K562 (cell line): ENCODE results near the gene KCNMB2. TPM values are rescaled to one million over a fixed set of nuclear protein-coding genes. Genes with fewer than 3 reads are reported as not detected.

ENCODE experiments used
- ATAC-seq: fragments of 200-7000 bp; cut with Tn5 transposase; 3 replicates; pipeline ENCODE4 v1.9.1; 2020; ENCODE audit warnings: moderate library complexity
- BruUV-seq: library from RNA; stranded (reverse); fragments of 400-500 nt; replicated peaks from 2 replicates; lab custom pipeline; 2021; lab: Mats Ljungman, UMichigan
- CTCF ChIA-PET: fragments of 300-600 bp; formaldehyde crosslinking; extraction: SDS; loops from one replicate; lab custom pipeline; 2021; ENCODE audit warnings: low intra/inter-chr PET ratio; lab: Yijun Ruan, JAX
- POLR2A ChIA-PET: fragments of 300-600, 350-650 bp; sonication (Branson Sonifier 250); formaldehyde crosslinking; extraction: SDS; loops from one replicate; lab custom pipeline; 2021; ENCODE audit warnings: antibody characterized with exemption, inconsistent platforms; lab: Yijun Ruan, JAX
- DNase-seq, 4 experiments: peaks; one replicate each; pipeline versions ENCODE4 v3.0.0 to v3.0.0-alpha.2; 2011 to 2018; ENCODE audit warnings: low spot score in 3 of 4, mixed read lengths in 3 of 4; ENCODE audit errors: extremely low read depth in 1 of 4
- FAIRE-seq: peaks from 2 replicates; lab custom pipeline; 2011; peaks lifted over from hg19 to GRCh38; lab: Jason Lieb, UNC
- H2AFZ ChIP-seq: 2 replicates; pipeline ENCODE4 v1.6.0; 2011; ENCODE audit warnings: low read depth, low read length, control low read depth, inconsistent platforms
- H3K27ac ChIP-seq: fragments of 200-600 bp; 3 replicates; pipeline ENCODE4 v1.8.0; 2011; ENCODE audit warnings: low read depth, mild to moderate bottlenecking, control low read depth, inconsistent platforms, low read length, moderate library complexity, mixed read lengths; ENCODE audit errors: extremely low read depth
- H3K27me3 ChIP-seq, 2 experiments: fragments of 300-600 bp in 1 of 2; 2 replicates in 1 of 2; 3 replicates in 1 of 2; pipeline versions ENCODE4 v1.6.0 to v1.8.0; 2011; ENCODE audit warnings: inconsistent platforms in 2 of 2, low read length in 2 of 2, mild to moderate bottlenecking in 1 of 2, mixed read lengths in 1 of 2, moderate library complexity in 1 of 2; ENCODE audit not compliant: control insufficient read depth in 2 of 2, insufficient read depth in 2 of 2
- H3K36me3 ChIP-seq: fragments of 300-600 bp; 3 replicates; pipeline ENCODE4 v1.8.0; 2011; ENCODE audit warnings: mild to moderate bottlenecking, low read length, inconsistent platforms; ENCODE audit not compliant: control insufficient read depth, insufficient read depth
- H3K4me1 ChIP-seq, 2 experiments: fragments of 200-600 bp in 1 of 2; replicated peaks in 1 of 2; 2 replicates in 1 of 2; 3 replicates in 1 of 2; pipeline versions ENCODE4 v1.5.1 to v1.8.0; 2011; ENCODE audit warnings: inconsistent platforms in 2 of 2, low read length in 2 of 2, mild to moderate bottlenecking in 1 of 2, mixed read lengths in 1 of 2, moderate library complexity in 1 of 2; ENCODE audit not compliant: control insufficient read depth in 2 of 2, insufficient read depth in 2 of 2
- H3K4me2 ChIP-seq: 2 replicates; pipeline ENCODE4 v1.6.1; 2011; ENCODE audit warnings: low read length, control low read depth, inconsistent platforms, mixed read lengths; ENCODE audit not compliant: insufficient read depth
- H3K4me3 ChIP-seq: fragments of 200-600 bp; sonication (generic), shearing (Covaris generic); 2 replicates; pipeline ENCODE4 v1.5.1; 2016; ENCODE audit warnings: control low read depth, inconsistent platforms
- H3K79me2 ChIP-seq: fragments of 200-600 bp; 3 replicates; pipeline ENCODE4 v1.8.0; 2011; ENCODE audit warnings: low read length, inconsistent platforms; ENCODE audit not compliant: control insufficient read depth, insufficient read depth
- H3K9ac ChIP-seq, 2 experiments: 2 replicates each; pipeline versions ENCODE4 v1.6.0 to v1.6.1; 2011; ENCODE audit warnings: low read depth in 2 of 2, low read length in 2 of 2, control low read depth in 1 of 2, inconsistent platforms in 1 of 2, mild to moderate bottlenecking in 1 of 2, mixed read lengths in 1 of 2; ENCODE audit not compliant: insufficient read depth in 1 of 2
- H3K9me1 ChIP-seq: one replicate; pipeline ENCODE4 v1.6.0; 2011; ENCODE audit warnings: inconsistent platforms, mild to moderate bottlenecking, low read length, moderate library complexity; ENCODE audit not compliant: control insufficient read depth, insufficient read depth
- H3K9me3 ChIP-seq: replicated peaks from 2 replicates; pipeline ENCODE4 v1.5.1; 2011; ENCODE audit warnings: low read depth, low read length, inconsistent platforms; ENCODE audit not compliant: control insufficient read depth, insufficient read depth
- H4K20me1 ChIP-seq: replicated peaks from 2 replicates; pipeline ENCODE4 v1.6.1; 2011; ENCODE audit warnings: low read length, inconsistent platforms, mixed read lengths; ENCODE audit not compliant: control insufficient read depth, insufficient read depth
- CHD2 ChIP-seq: IDR thresholded peaks from 2 replicates; pipeline ENCODE4 v1.6.1; 2011; ENCODE audit warnings: low read depth, low read length
- HDAC2 ChIP-seq: fragments of 450-650 bp; IDR thresholded peaks from 2 replicates; pipeline ENCODE4 v1.6.1; 2016; ENCODE audit warnings: mild to moderate bottlenecking
- HOXB6 ChIP-seq: fragments of 250-450 bp; sonication (Bioruptor Pico); IDR thresholded peaks from 2 replicates; pipeline ENCODE4 v1.5.1; 2022; ENCODE audit warnings: mild to moderate bottlenecking, borderline replicate concordance
- MBD2 ChIP-seq: sonication (generic); IDR thresholded peaks from 2 replicates; pipeline ENCODE4 v1.6.1; 2016; ENCODE audit warnings: low read depth, borderline replicate concordance
- MTA1 ChIP-seq: fragments of 450-650 bp; IDR thresholded peaks from 2 replicates; pipeline ENCODE4 v1.6.1; 2017; ENCODE audit warnings: borderline replicate concordance
- PPARD ChIP-seq: fragments of 250-450 bp; sonication (Bioruptor Pico); IDR thresholded peaks from 2 replicates; pipeline ENCODE4 v1.8.0; 2022; ENCODE audit warnings: inconsistent platforms, mild to moderate bottlenecking, moderate library complexity
- PRDM10 ChIP-seq: fragments of 450-650 bp; IDR thresholded peaks from 2 replicates; pipeline ENCODE4 v1.6.1; 2018; ENCODE audit not compliant: partially characterized antibody
- RBM25 ChIP-seq: fragments of 200-400 bp; formaldehyde crosslinking; IDR thresholded peaks from 2 replicates; pipeline ENCODE4 v1.6.1; 2018; ENCODE audit warnings: low read length, low read depth, moderate library complexity; ENCODE audit not compliant: severe bottlenecking
- TBP ChIP-seq: optimal IDR thresholded peaks from 2 replicates; pipeline ENCODE3; 2011; ENCODE audit warnings: low read depth, low read length, improper control_type of control experiment
- ZBTB43 ChIP-seq: sonication (generic); formaldehyde crosslinking; IDR thresholded peaks from 2 replicates; pipeline ENCODE4 v1.8.0; 2023; ENCODE audit warnings: mild to moderate bottlenecking, missing genetic modification reagents
- ZNF143 ChIP-seq: sonication (generic); formaldehyde crosslinking; IDR thresholded peaks from 2 replicates; pipeline ENCODE4 v1.9.0; 2022; ENCODE audit warnings: mild to moderate bottlenecking, missing genetic modification reagents
- WGBS: fragments of 100-300 bp; shearing (Covaris generic); methylation state at CpG from one replicate; pipeline ENCODE4 v1.1.6; 2016; ENCODE audit warnings: low coverage, mixed read lengths; ENCODE audit not compliant: insufficient coverage; ENCODE audit errors: missing lambda C conversion rate; 5-methylcytosine and 5-hydroxymethylcytosine counted together
- in situ Hi-C: fragments of 300-500 bp; cut with MboI; formaldehyde crosslinking; loops from 4 replicates; pipeline ENCODE4 v1.15.0; 2018; ENCODE audit warnings: inconsistent platforms, mixed read lengths
- intact Hi-C: fragments of 100-400 bp; cut with micrococcal nuclease; formaldehyde crosslinking; loops from 2 replicates; pipeline ENCODE4 v1.14.2; 2022
- polyA plus RNA-seq, 8 experiments: library from polyadenylated mRNA; depleted of rRNA in 4 of 8; stranded (reverse) in 5 of 8; unstranded in 3 of 8; fragments of >200 nt; fragmentation: Nextera tagmentation in 2 of 8; fragmentation: Illumina TruSeq in 1 of 8; extraction: Ambion mirVana in 2 of 8; extraction: Trizol in 1 of 8; gene quantifications; 2 replicates each; pipeline versions ENCODE4 v1.2.1 to v1.2.3, GENCODE V29; 2011 to 2014; ENCODE audit warnings: inconsistent platforms in 1 of 8, missing spikeins in 1 of 8
- total RNA-seq, 7 experiments: library from RNA; depleted of rRNA in 6 of 7; stranded (reverse); fragments of >200 nt in 6 of 7; fragmentation: Illumina TruSeq in 2 of 7; extraction: Trizol in 2 of 7; gene quantifications; 2 replicates each; pipeline versions ENCODE4 v1.2.1 to v1.2.3, GENCODE V29; 2011 to 2021; ENCODE audit warnings: low replicate concordance in 1 of 7
- TF ChIP-seq, protein P1 (sequence below): fragments of 450-650 bp; formaldehyde crosslinking; IDR thresholded peaks from 2 replicates; pipeline ENCODE4 v1.4.0; 2020; ENCODE audit warnings: mild to moderate bottlenecking, moderate library complexity
- TF ChIP-seq, protein P2 (sequence below): sonication (generic); formaldehyde crosslinking; IDR thresholded peaks from 2 replicates; pipeline ENCODE4 v1.8.1; 2023; ENCODE audit warnings: mild to moderate bottlenecking, missing genetic modification reagents

Gene KCNMB2
- total and polyA plus RNA-seq, 9 of the 15 experiments (the other 6 are each of a cell fraction or from before 2014, with no cell fraction given): 0.04 to 0.15 TPM; not detected in 7

DNA sequence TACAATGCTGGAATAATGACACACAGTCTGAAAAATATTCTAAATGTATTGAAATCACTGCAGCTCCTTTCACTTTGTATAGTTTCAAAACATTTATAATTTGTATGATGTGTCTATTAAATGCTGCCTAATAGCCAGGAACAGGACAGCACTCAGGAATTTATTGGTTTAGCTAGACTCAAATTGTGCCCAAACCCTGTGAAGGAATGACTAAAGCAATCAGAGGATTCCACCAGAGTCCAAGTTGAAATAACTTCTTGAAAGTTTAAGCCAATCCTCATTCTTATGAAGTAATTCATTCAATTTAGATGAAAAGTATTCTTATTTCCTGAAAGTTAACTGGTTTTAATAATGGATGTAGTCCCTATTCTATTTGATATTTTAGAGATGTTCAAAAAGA lies 268.4 kb downstream of the KCNMB2 start (continued):
- TF ChIP-seq RBM25 (no peak), TBP (no peak), ZNF143 (no peak), HDAC2 (no peak), MBD2 (no peak)

GRCh38 chr3:178805741-178806140 lies 269.5 kb downstream of the KCNMB2 start:
- Histone ChIP-seq H3K9me1 (no peaks in the 10 kb centered on the region), H3K27ac (no peak overlapping the region), H3K36me3 (no peaks in the 10 kb centered on the region), H3K4me2 (no peak overlapping the region), H3K4me1 (no peaks in the 10 kb centered on the region), H3K27me3 (no peaks in the 10 kb centered on the region), H4K20me1 (peaks cover 3% of the 10 kb centered on the region; the same call in 1 of the 2 replicates), H3K9me3 (no peaks in the 10 kb centered on the region), H3K9ac (no peak overlapping the region), H2AFZ (no peak overlapping the region), H3K79me2 (no peaks in the 10 kb centered on the region), H3K4me3 (no peak overlapping the region)
- WGBS: 13% methylated on average over 7 of the region's 7 CpGs
- in situ Hi-C loops (no loop called here), intact Hi-C loops (no loop called here)
- ChIA-PET POLR2A (interaction anchor here (0.7 kb wide), 1 partner anchor 14 kb away, joined by 3 read pairs; no protein-coding TSS in a partner anchor), CTCF (no interaction called here)
- ATAC-seq (no peak), DNase-seq (no peak), FAIRE-seq (no peak)
- no TSS peak for BruUV-seq
- TF ChIP-seq ZBTB43 (CRISPR knock-in tag): no peak
- no peak for TF ChIP-seq MTA1
- TF ChIP-seq PRDM10: no peak
- TF ChIP-seq, protein P1, sequence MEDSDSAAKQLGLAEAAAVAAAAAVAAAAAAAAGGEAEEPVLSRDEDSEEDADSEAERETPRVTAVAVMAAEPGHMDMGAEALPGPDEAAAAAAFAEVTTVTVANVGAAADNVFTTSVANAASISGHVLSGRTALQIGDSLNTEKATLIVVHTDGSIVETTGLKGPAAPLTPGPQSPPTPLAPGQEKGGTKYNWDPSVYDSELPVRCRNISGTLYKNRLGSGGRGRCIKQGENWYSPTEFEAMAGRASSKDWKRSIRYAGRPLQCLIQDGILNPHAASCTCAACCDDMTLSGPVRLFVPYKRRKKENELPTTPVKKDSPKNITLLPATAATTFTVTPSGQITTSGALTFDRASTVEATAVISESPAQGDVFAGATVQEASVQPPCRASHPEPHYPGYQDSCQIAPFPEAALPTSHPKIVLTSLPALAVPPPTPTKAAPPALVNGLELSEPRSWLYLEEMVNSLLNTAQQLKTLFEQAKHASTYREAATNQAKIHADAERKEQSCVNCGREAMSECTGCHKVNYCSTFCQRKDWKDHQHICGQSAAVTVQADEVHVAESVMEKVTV: no peak
- no peak for TF ChIP-seq CHD2
- no peak for TF ChIP-seq PPARD (CRISPR knock-in tag)
- TF ChIP-seq, protein P2, sequence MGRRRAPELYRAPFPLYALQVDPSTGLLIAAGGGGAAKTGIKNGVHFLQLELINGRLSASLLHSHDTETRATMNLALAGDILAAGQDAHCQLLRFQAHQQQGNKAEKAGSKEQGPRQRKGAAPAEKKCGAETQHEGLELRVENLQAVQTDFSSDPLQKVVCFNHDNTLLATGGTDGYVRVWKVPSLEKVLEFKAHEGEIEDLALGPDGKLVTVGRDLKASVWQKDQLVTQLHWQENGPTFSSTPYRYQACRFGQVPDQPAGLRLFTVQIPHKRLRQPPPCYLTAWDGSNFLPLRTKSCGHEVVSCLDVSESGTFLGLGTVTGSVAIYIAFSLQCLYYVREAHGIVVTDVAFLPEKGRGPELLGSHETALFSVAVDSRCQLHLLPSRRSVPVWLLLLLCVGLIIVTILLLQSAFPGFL: no peak
- no peak for TF ChIP-seq HOXB6 (CRISPR knock-in tag)
